ENCODE results near the gene TMOD1. TPM values are rescaled to one million over a fixed set of nuclear protein-coding genes. Genes with fewer than 3 reads are reported as not detected.

TMOD1 gene
- total RNA-seq, 2 experiments from 2014 or later, result not detected

GRCh38 chr9:97503862-97504210, 2.4 kb downstream of the TMOD1 start:
- Histone ChIP-seq H3K9me2 (ENCODE audit: insufficient read depth, low read length) (no peaks in the 10 kb centered on the region; the same call in 1 of the 2 replicates), H3K36me3 (ENCODE audit: insufficient read depth, low read length) (no peaks in the 10 kb centered on the region), H3K9me3 (ENCODE audit: low read length) (no peaks in the 10 kb centered on the region), H3K4me2 (ENCODE audit: low read length) (no peak overlapping the region), H3K27ac (ENCODE audit: low read depth, low read length, poor library complexity, severe bottlenecking) (no peak overlapping the region), H3K4me3 (ENCODE audit: low read depth, low read length, poor library complexity, severe bottlenecking) (no peak overlapping the region), H2AFZ (ENCODE audit: low read length) (no peak overlapping the region), H4K20me1 (ENCODE audit: insufficient read depth, low read length) (no peaks in the 10 kb centered on the region), H3K4me1 (ENCODE audit: insufficient read depth, low read length, poor library complexity, severe bottlenecking) (no peaks in the 10 kb centered on the region), H3K79me2 (ENCODE audit: insufficient read depth, low read depth, low read length) (no peaks in the 10 kb centered on the region)
- TF ChIP-seq EZH2phosphoT487 (IDR thresholded peaks at IDR 0.05; ENCODE audit: borderline replicate concordance, low read depth, low read length) (no peak), CTCF (conservative IDR thresholded peaks at IDR 0.05; ENCODE audit: low read length) (no peak)
- POLR2A ChIA-PET, result no interaction called here
- intact Hi-C loops (cut with micrococcal nuclease; ENCODE audit: unreplicated experiment), result no loop called here
- BruUV-seq (replicated peaks), result no TSS peak
- CTCF ChIA-PET (ENCODE audit: unreplicated experiment), result no interaction called here
- no peak for DNase-seq (ENCODE audit: low spot score)

- no peak overlapping the region for H2AFZ ChIP-seq (ENCODE audit: low read length)
- no TSS peak for BruUV-seq (replicated peaks)
- H3K27ac ChIP-seq (ENCODE audit: low read depth, low read length, poor library complexity, severe bottlenecking), result no peak overlapping the region
- no peaks in the 10 kb centered on the region for H3K36me3 ChIP-seq (ENCODE audit: insufficient read depth, low read length)
- no peak overlapping the region for H3K4me3 ChIP-seq (ENCODE audit: low read depth, low read length, poor library complexity, severe bottlenecking)
- H3K4me2 ChIP-seq (ENCODE audit: low read length), result no peak overlapping the region
- H4K20me1 ChIP-seq (ENCODE audit: insufficient read depth, low read length), result no peaks in the 10 kb centered on the region
- ChIA-PET POLR2A (interaction anchor here (0.7 kb wide), 1 partner anchor 1895 kb away, joined by 3 read pairs; no protein-coding TSS in a partner anchor), CTCF (ENCODE audit: unreplicated experiment) (no interaction called here)
- H3K79me2 ChIP-seq (ENCODE audit: insufficient read depth, low read depth, low read length), result no peaks in the 10 kb centered on the region
- H3K4me1 ChIP-seq (ENCODE audit: insufficient read depth, low read length, poor library complexity, severe bottlenecking), result no peaks in the 10 kb centered on the region
- H3K9me3 ChIP-seq (ENCODE audit: low read length), result no peaks in the 10 kb centered on the region
- intact Hi-C loops (cut with micrococcal nuclease; ENCODE audit: unreplicated experiment), result no loop called here
- no peak for DNase-seq (ENCODE audit: low spot score)
- H3K9me2 ChIP-seq (ENCODE audit: insufficient read depth, low read length), result no peaks in the 10 kb centered on the region; the same call in 1 of the 2 replicates
- TF ChIP-seq EZH2phosphoT487 (IDR thresholded peaks at IDR 0.05; ENCODE audit: borderline replicate concordance, low read depth, low read length) (no peak), CTCF (conservative IDR thresholded peaks at IDR 0.05; ENCODE audit: low read length) (no peak)
These were observed 3.1 kb downstream of the TMOD1 start for GRCh38 chr9:97504381-97505216.

- Histone ChIP-seq H3K9me3 (ENCODE audit: low read length) (no peaks in the 10 kb centered on the region), H3K36me3 (ENCODE audit: insufficient read depth, low read length) (no peaks in the 10 kb centered on the region), H4K20me1 (ENCODE audit: insufficient read depth, low read length) (no peaks in the 10 kb centered on the region), H2AFZ (ENCODE audit: low read length) (no peak overlapping the region), H3K4me1 (ENCODE audit: insufficient read depth, low read length, poor library complexity, severe bottlenecking) (no peaks in the 10 kb centered on the region), H3K4me3 (ENCODE audit: low read depth, low read length, poor library complexity, severe bottlenecking) (no peak overlapping the region), H3K9me2 (ENCODE audit: insufficient read depth, low read length) (no peaks in the 10 kb centered on the region; the same call in 1 of the 2 replicates), H3K79me2 (ENCODE audit: insufficient read depth, low read depth, low read length) (no peaks in the 10 kb centered on the region), H3K27ac (ENCODE audit: low read depth, low read length, poor library complexity, severe bottlenecking) (no peak overlapping the region), H3K4me2 (ENCODE audit: low read length) (no peak overlapping the region)
- no TSS peak for BruUV-seq (replicated peaks)
- no peak for DNase-seq (ENCODE audit: low spot score)
- TF ChIP-seq EZH2phosphoT487 (IDR thresholded peaks at IDR 0.05; ENCODE audit: borderline replicate concordance, low read depth, low read length), result no peak
- TF ChIP-seq CTCF (conservative IDR thresholded peaks at IDR 0.05; ENCODE audit: low read length), result no peak
- POLR2A ChIA-PET, result no interaction called here
- intact Hi-C loops (cut with micrococcal nuclease; ENCODE audit: unreplicated experiment), result no loop called here
- CTCF ChIA-PET (ENCODE audit: unreplicated experiment), result no interaction called here
These were observed 4.4 kb downstream of the TMOD1 start for GRCh38 chr9:97505845-97506244.

Measured in OCI-LY7 (cell line).